GM23338 (cell line): ENCODE measurements around the gene SESN1.

Source experiments
- CREB1 ChIP-seq: fragments of 250-450 bp; sonication (Bioruptor Pico); IDR thresholded peaks from 2 replicates; pipeline ENCODE4 v1.5.0; 2020; ENCODE audit warnings: low read depth, mild to moderate bottlenecking, moderate library complexity
- CTCF ChIP-seq, 2 experiments: fragments of 200-600 bp in 1 of 2; sonication (generic) in 1 of 2; conservative IDR thresholded peaks; 2 replicates each; pipeline versions ENCODE4 v1.5.1 to v1.6.1; 2016 to 2017; ENCODE audit warnings: antibody characterized with exemption in 2 of 2, low read depth in 2 of 2, mild to moderate bottlenecking in 2 of 2, moderate library complexity in 1 of 2
- EZH2 ChIP-seq: fragments of 200-600 bp; sonication (generic); IDR thresholded peaks from one replicate; pipeline ENCODE4 v1.8.0; 2017; ENCODE audit warnings: antibody characterized with exemption, mild to moderate bottlenecking, low read depth; ENCODE audit not compliant: unreplicated experiment
- EZH2phosphoT487 ChIP-seq: fragments of 200-600 bp; sonication (generic); IDR thresholded peaks from one replicate; pipeline ENCODE4 v1.8.1; 2018; ENCODE audit warnings: antibody characterized with exemption; ENCODE audit not compliant: unreplicated experiment
- JUNB ChIP-seq: IDR thresholded peaks from one replicate; pipeline ENCODE4 v1.6.1; 2016; ENCODE audit warnings: antibody characterized with exemption; ENCODE audit not compliant: unreplicated experiment
- NANOG ChIP-seq: IDR thresholded peaks from 2 replicates; pipeline ENCODE4 v1.6.1; 2016; ENCODE audit warnings: antibody characterized with exemption, borderline replicate concordance
- POLR2AphosphoS5 ChIP-seq: IDR thresholded peaks from 2 replicates; pipeline ENCODE4 v1.6.1; 2016; ENCODE audit warnings: antibody characterized with exemption, low read depth
- STAT1 ChIP-seq: IDR thresholded peaks from one replicate; pipeline ENCODE4 v1.6.1; 2016; ENCODE audit warnings: antibody characterized with exemption; ENCODE audit not compliant: unreplicated experiment
- ZNF114 ChIP-seq: fragments of 250-450 bp; sonication (Bioruptor Pico); IDR thresholded peaks from 2 replicates; pipeline ENCODE4 v1.5.0; 2020; ENCODE audit warnings: mild to moderate bottlenecking, moderate library complexity
- ZNF462 ChIP-seq: fragments of 250-450 bp; sonication (Bioruptor Pico); IDR thresholded peaks from 2 replicates; pipeline ENCODE4 v1.5.0; 2020; ENCODE audit warnings: mild to moderate bottlenecking, moderate library complexity
- TF ChIP-seq, protein P1 (sequence below): IDR thresholded peaks from one replicate; pipeline ENCODE4 v1.6.1; 2018; ENCODE audit warnings: antibody characterized with exemption; ENCODE audit not compliant: unreplicated experiment

- TF ChIP-seq CTCF (conservative IDR thresholded peaks at IDR 0.05; ENCODE audit: low read depth in 2 of 2), result no peak
- TF ChIP-seq ZNF114, result no peak
- TF ChIP-seq POLR2AphosphoS5, result no peak
- no peak for TF ChIP-seq EZH2
- TF ChIP-seq, protein P1, sequence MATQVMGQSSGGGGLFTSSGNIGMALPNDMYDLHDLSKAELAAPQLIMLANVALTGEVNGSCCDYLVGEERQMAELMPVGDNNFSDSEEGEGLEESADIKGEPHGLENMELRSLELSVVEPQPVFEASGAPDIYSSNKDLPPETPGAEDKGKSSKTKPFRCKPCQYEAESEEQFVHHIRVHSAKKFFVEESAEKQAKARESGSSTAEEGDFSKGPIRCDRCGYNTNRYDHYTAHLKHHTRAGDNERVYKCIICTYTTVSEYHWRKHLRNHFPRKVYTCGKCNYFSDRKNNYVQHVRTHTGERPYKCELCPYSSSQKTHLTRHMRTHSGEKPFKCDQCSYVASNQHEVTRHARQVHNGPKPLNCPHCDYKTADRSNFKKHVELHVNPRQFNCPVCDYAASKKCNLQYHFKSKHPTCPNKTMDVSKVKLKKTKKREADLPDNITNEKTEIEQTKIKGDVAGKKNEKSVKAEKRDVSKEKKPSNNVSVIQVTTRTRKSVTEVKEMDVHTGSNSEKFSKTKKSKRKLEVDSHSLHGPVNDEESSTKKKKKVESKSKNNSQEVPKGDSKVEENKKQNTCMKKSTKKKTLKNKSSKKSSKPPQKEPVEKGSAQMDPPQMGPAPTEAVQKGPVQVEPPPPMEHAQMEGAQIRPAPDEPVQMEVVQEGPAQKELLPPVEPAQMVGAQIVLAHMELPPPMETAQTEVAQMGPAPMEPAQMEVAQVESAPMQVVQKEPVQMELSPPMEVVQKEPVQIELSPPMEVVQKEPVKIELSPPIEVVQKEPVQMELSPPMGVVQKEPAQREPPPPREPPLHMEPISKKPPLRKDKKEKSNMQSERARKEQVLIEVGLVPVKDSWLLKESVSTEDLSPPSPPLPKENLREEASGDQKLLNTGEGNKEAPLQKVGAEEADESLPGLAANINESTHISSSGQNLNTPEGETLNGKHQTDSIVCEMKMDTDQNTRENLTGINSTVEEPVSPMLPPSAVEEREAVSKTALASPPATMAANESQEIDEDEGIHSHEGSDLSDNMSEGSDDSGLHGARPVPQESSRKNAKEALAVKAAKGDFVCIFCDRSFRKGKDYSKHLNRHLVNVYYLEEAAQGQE, result no peak
- no peak for TF ChIP-seq EZH2phosphoT487
- TF ChIP-seq CREB1 (CRISPR knock-in tag), result no peak
- no peak for TF ChIP-seq ZNF462 (CRISPR knock-in tag)
- TF ChIP-seq NANOG, result no peak
- no peak for TF ChIP-seq JUNB
- no peak for TF ChIP-seq STAT1
Observed at GRCh38 chr6:109104512-109104911, 9.9 kb upstream of the SESN1 start.
